K562 (cell line): ENCODE data around the gene ROMO1. TPM values are rescaled to one million over a fixed set of nuclear protein-coding genes. Genes with fewer than 3 reads are reported as not detected.

ENCODE experiments used
- ATAC-seq: fragments of 200-7000 bp; cut with Tn5 transposase; 3 replicates; pipeline ENCODE4 v1.9.1; 2020; ENCODE audit warnings: moderate library complexity
- BruUV-seq: library from RNA; stranded (reverse); fragments of 400-500 nt; replicated peaks from 2 replicates; lab custom pipeline; 2021; lab: Mats Ljungman, UMichigan
- CTCF ChIA-PET: fragments of 300-600 bp; formaldehyde crosslinking; extraction: SDS; loops from one replicate; lab custom pipeline; 2021; ENCODE audit warnings: low intra/inter-chr PET ratio; lab: Yijun Ruan, JAX
- POLR2A ChIA-PET: fragments of 300-600, 350-650 bp; sonication (Branson Sonifier 250); formaldehyde crosslinking; extraction: SDS; loops from one replicate; lab custom pipeline; 2021; ENCODE audit warnings: antibody characterized with exemption, inconsistent platforms; lab: Yijun Ruan, JAX
- DNase-seq, 4 experiments: peaks; one replicate each; pipeline versions ENCODE4 v3.0.0 to v3.0.0-alpha.2; 2011 to 2018; ENCODE audit warnings: low spot score in 3 of 4, mixed read lengths in 3 of 4; ENCODE audit errors: extremely low read depth in 1 of 4
- FAIRE-seq: peaks from 2 replicates; lab custom pipeline; 2011; peaks lifted over from hg19 to GRCh38; lab: Jason Lieb, UNC
- H2AFZ ChIP-seq: 2 replicates; pipeline ENCODE4 v1.6.0; 2011; ENCODE audit warnings: low read depth, low read length, control low read depth, inconsistent platforms
- H3K27ac ChIP-seq: fragments of 200-600 bp; 3 replicates; pipeline ENCODE4 v1.8.0; 2011; ENCODE audit warnings: low read depth, mild to moderate bottlenecking, control low read depth, inconsistent platforms, low read length, moderate library complexity, mixed read lengths; ENCODE audit errors: extremely low read depth
- H3K27me3 ChIP-seq, 2 experiments: fragments of 300-600 bp in 1 of 2; 2 replicates in 1 of 2; 3 replicates in 1 of 2; pipeline versions ENCODE4 v1.6.0 to v1.8.0; 2011; ENCODE audit warnings: inconsistent platforms in 2 of 2, low read length in 2 of 2, mild to moderate bottlenecking in 1 of 2, mixed read lengths in 1 of 2, moderate library complexity in 1 of 2; ENCODE audit not compliant: control insufficient read depth in 2 of 2, insufficient read depth in 2 of 2
- H3K36me3 ChIP-seq: fragments of 300-600 bp; 3 replicates; pipeline ENCODE4 v1.8.0; 2011; ENCODE audit warnings: mild to moderate bottlenecking, low read length, inconsistent platforms; ENCODE audit not compliant: control insufficient read depth, insufficient read depth
- H3K4me1 ChIP-seq, 2 experiments: fragments of 200-600 bp in 1 of 2; replicated peaks in 1 of 2; 2 replicates in 1 of 2; 3 replicates in 1 of 2; pipeline versions ENCODE4 v1.5.1 to v1.8.0; 2011; ENCODE audit warnings: inconsistent platforms in 2 of 2, low read length in 2 of 2, mild to moderate bottlenecking in 1 of 2, mixed read lengths in 1 of 2, moderate library complexity in 1 of 2; ENCODE audit not compliant: control insufficient read depth in 2 of 2, insufficient read depth in 2 of 2
- H3K4me2 ChIP-seq: 2 replicates; pipeline ENCODE4 v1.6.1; 2011; ENCODE audit warnings: low read length, control low read depth, inconsistent platforms, mixed read lengths; ENCODE audit not compliant: insufficient read depth
- H3K4me3 ChIP-seq: fragments of 200-600 bp; sonication (generic), shearing (Covaris generic); 2 replicates; pipeline ENCODE4 v1.5.1; 2016; ENCODE audit warnings: control low read depth, inconsistent platforms
- H3K79me2 ChIP-seq: fragments of 200-600 bp; 3 replicates; pipeline ENCODE4 v1.8.0; 2011; ENCODE audit warnings: low read length, inconsistent platforms; ENCODE audit not compliant: control insufficient read depth, insufficient read depth
- H3K9ac ChIP-seq, 2 experiments: 2 replicates each; pipeline versions ENCODE4 v1.6.0 to v1.6.1; 2011; ENCODE audit warnings: low read depth in 2 of 2, low read length in 2 of 2, control low read depth in 1 of 2, inconsistent platforms in 1 of 2, mild to moderate bottlenecking in 1 of 2, mixed read lengths in 1 of 2; ENCODE audit not compliant: insufficient read depth in 1 of 2
- H3K9me1 ChIP-seq: one replicate; pipeline ENCODE4 v1.6.0; 2011; ENCODE audit warnings: inconsistent platforms, mild to moderate bottlenecking, low read length, moderate library complexity; ENCODE audit not compliant: control insufficient read depth, insufficient read depth
- H3K9me3 ChIP-seq: replicated peaks from 2 replicates; pipeline ENCODE4 v1.5.1; 2011; ENCODE audit warnings: low read depth, low read length, inconsistent platforms; ENCODE audit not compliant: control insufficient read depth, insufficient read depth
- H4K20me1 ChIP-seq: replicated peaks from 2 replicates; pipeline ENCODE4 v1.6.1; 2011; ENCODE audit warnings: low read length, inconsistent platforms, mixed read lengths; ENCODE audit not compliant: control insufficient read depth, insufficient read depth
- GTF2A2 ChIP-seq: IDR thresholded peaks from 2 replicates; pipeline ENCODE4 v1.6.1; 2016; ENCODE audit warnings: mild to moderate bottlenecking, missing genetic modification characterization, missing compliant biosample characterization
- ILK ChIP-seq: fragments of 450-650 bp; IDR thresholded peaks from 2 replicates; pipeline ENCODE4 v1.6.1; 2016; ENCODE audit warnings: missing genetic modification characterization, low read depth, mild to moderate bottlenecking, missing compliant biosample characterization, moderate library complexity, borderline replicate concordance
- SRSF7 ChIP-seq: fragments of 200-400 bp; formaldehyde crosslinking; optimal IDR thresholded peaks from 2 replicates; pipeline ENCODE3; 2017; ENCODE audit warnings: mild to moderate bottlenecking, low read depth, low read length
- TSC22D4 ChIP-seq: fragments of 450-650 bp; IDR thresholded peaks from 2 replicates; pipeline ENCODE4 v1.6.1; 2016; ENCODE audit warnings: missing genetic modification characterization, missing biosample characterization, control low read depth
- USF1 ChIP-seq: sonication (generic); formaldehyde crosslinking; IDR thresholded peaks from 2 replicates; pipeline ENCODE4 v1.9.0; 2022; ENCODE audit warnings: mild to moderate bottlenecking, missing genetic modification reagents
- ZBTB26 ChIP-seq: fragments of 450-650 bp; formaldehyde crosslinking; IDR thresholded peaks from 2 replicates; pipeline ENCODE4 v1.4.0; 2022; ENCODE audit warnings: missing genetic modification characterization
- ZBTB5 ChIP-seq: fragments of 450-650 bp; IDR thresholded peaks from 2 replicates; pipeline ENCODE4 v1.6.1; 2017; ENCODE audit warnings: antibody characterized with exemption
- ZNF140 ChIP-seq: fragments of 250-450 bp; sonication (Bioruptor Pico); IDR thresholded peaks from 2 replicates; pipeline ENCODE4 v1.8.0; 2021; ENCODE audit warnings: moderate library complexity, mild to moderate bottlenecking, inconsistent platforms
- ZNF436 ChIP-seq: fragments of 250-450, 450-650 bp; sonication (Bioruptor Pico); formaldehyde crosslinking; IDR thresholded peaks from 2 replicates; pipeline ENCODE4 v1.7.0; 2020; ENCODE audit warnings: mild to moderate bottlenecking
- ZNF589 ChIP-seq: fragments of 200-800 bp; sonication (Bioruptor generic); IDR thresholded peaks from 2 replicates; pipeline ENCODE4 v1.6.1; 2016; ENCODE audit warnings: low read depth, missing genetic modification characterization, missing compliant biosample characterization
- ZNF699 ChIP-seq: fragments of 250-450 bp; sonication (Bioruptor Pico); IDR thresholded peaks from 2 replicates; pipeline ENCODE4 v1.8.0; 2021; ENCODE audit warnings: mild to moderate bottlenecking, moderate library complexity; ENCODE audit not compliant: insufficient replicate concordance
- ZNF79 ChIP-seq: fragments of 250-450 bp; sonication (Bioruptor Pico); IDR thresholded peaks from 2 replicates; pipeline ENCODE4 v1.4.0; 2020; ENCODE audit warnings: low read depth, mild to moderate bottlenecking, moderate library complexity
- WGBS: fragments of 100-300 bp; shearing (Covaris generic); methylation state at CpG from one replicate; pipeline ENCODE4 v1.1.6; 2016; ENCODE audit warnings: low coverage, mixed read lengths; ENCODE audit not compliant: insufficient coverage; ENCODE audit errors: missing lambda C conversion rate; 5-methylcytosine and 5-hydroxymethylcytosine counted together
- in situ Hi-C: fragments of 300-500 bp; cut with MboI; formaldehyde crosslinking; loops from 4 replicates; pipeline ENCODE4 v1.15.0; 2018; ENCODE audit warnings: inconsistent platforms, mixed read lengths
- intact Hi-C: fragments of 100-400 bp; cut with micrococcal nuclease; formaldehyde crosslinking; loops from 2 replicates; pipeline ENCODE4 v1.14.2; 2022
- polyA plus RNA-seq, 8 experiments: library from polyadenylated mRNA; depleted of rRNA in 4 of 8; stranded (reverse) in 5 of 8; unstranded in 3 of 8; fragments of >200 nt; fragmentation: Nextera tagmentation in 2 of 8; fragmentation: Illumina TruSeq in 1 of 8; extraction: Ambion mirVana in 2 of 8; extraction: Trizol in 1 of 8; gene quantifications; 2 replicates each; pipeline versions ENCODE4 v1.2.1 to v1.2.3, GENCODE V29; 2011 to 2014; ENCODE audit warnings: inconsistent platforms in 1 of 8, missing spikeins in 1 of 8
- total RNA-seq, 7 experiments: library from RNA; depleted of rRNA in 6 of 7; stranded (reverse); fragments of >200 nt in 6 of 7; fragmentation: Illumina TruSeq in 2 of 7; extraction: Trizol in 2 of 7; gene quantifications; 2 replicates each; pipeline versions ENCODE4 v1.2.1 to v1.2.3, GENCODE V29; 2011 to 2021; ENCODE audit warnings: low replicate concordance in 1 of 7
- TF ChIP-seq, protein P1 (sequence below): fragments of 450-650 bp; IDR thresholded peaks from 2 replicates; pipeline ENCODE4 v1.6.1; 2016

ROMO1 gene
- total and polyA plus RNA-seq, 9 of the 15 experiments (the other 6 are each of a cell fraction or from before 2014, with no cell fraction given): 31.8 to 741 (median 226) TPM

DNA sequence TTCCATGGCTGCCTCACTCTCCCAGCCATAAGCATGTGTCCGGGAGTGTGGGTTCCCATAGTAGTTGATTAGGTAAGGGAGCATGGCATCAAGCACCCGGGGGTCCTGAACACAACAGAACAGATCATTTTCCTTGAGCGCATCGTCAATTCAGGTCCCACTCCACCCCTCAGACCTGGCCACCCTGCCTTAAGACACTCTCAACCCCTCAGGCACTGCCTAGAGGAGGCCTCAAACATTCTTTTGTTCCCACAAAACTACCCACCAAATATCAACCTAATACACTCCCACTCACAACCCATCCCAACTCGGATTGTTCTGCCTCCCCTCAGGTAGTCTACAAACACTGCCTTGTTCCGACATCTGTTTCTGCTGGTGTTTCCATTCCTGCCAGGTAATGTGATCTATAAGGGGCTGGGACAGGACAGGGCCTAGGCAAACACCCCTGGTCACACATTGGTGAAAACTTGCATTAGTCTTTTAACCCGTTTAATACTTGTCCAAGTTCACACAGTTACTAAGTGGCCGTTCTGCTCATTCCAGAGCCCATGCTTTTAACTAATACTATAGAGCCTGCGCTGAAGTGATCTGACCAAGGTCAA lies 1.4 kb upstream of the ROMO1 start:
- ATAC-seq: no peak
- CTCF ChIA-PET: no interaction called here
- TF ChIP-seq, protein P1, sequence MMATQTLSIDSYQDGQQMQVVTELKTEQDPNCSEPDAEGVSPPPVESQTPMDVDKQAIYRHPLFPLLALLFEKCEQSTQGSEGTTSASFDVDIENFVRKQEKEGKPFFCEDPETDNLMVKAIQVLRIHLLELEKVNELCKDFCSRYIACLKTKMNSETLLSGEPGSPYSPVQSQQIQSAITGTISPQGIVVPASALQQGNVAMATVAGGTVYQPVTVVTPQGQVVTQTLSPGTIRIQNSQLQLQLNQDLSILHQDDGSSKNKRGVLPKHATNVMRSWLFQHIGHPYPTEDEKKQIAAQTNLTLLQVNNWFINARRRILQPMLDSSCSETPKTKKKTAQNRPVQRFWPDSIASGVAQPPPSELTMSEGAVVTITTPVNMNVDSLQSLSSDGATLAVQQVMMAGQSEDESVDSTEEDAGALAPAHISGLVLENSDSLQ: no peak
- TF ChIP-seq ZNF79 (CRISPR knock-in tag) (no peak), TSC22D4 (tag) (no peak), SRSF7 (no peak), ZNF699 (CRISPR knock-in tag) (no peak), ZNF140 (CRISPR knock-in tag) (no peak), ZBTB26 (CRISPR knock-in tag) (no peak), USF1 (CRISPR knock-in tag) (no peak), ILK (no peak), ZBTB5 (no peak), ZNF589 (CRISPR knock-in tag) (no peak), GTF2A2 (tag) (no peak), ZNF436 (CRISPR knock-in tag) (no peak)
- Histone ChIP-seq H3K9me1 (no peaks in the 10 kb centered on the region), H4K20me1 (no peaks in the 10 kb centered on the region; the same call in 1 of the 2 replicates), H3K9me3 (no peaks in the 10 kb centered on the region), H3K27me3 (no peaks in the 10 kb centered on the region), H3K79me2 (peaks cover 41% of the 10 kb centered on the region), H3K9ac (peak overlapping the region; percentile 97; a peak in 3 of 4 replicates), H2AFZ (0 out of 2 replicates have a peak overlapping the region, but pooled peaks have one; percentile 19), H3K4me3 (peak overlapping the region; percentile 96), H3K27ac (peak overlapping the region; percentile 92; the same call in 2 of the 3 replicates), H3K36me3 (peaks cover 56% of the 10 kb centered on the region; the same call in 2 of the 3 replicates), H3K4me2 (peak overlapping the region; percentile 98), H3K4me1 (peaks cover 10 to 14% of the 10 kb centered on the region in 2 experiments; a peak in 4 of 5 replicates)
- DNase-seq: no peak
- intact Hi-C loops: loop anchor here (2.0 kb wide), 1 partner anchor 81 kb away; no protein-coding TSS in a partner anchor
- no peak for FAIRE-seq
- in situ Hi-C loops: no loop called here
- BruUV-seq: no TSS peak
- POLR2A ChIA-PET: interaction anchor here (0.6 to 1.4 kb wide), 2 partner anchors 81 to 465 kb away, joined by 3 to 6 read pairs; no protein-coding TSS in a partner anchor
- 49% methylated on average over 9 of the region's 9 CpGs for WGBS
